GM21737 (cell line): ENCODE measurements around the gene TNNI3K.
A peak's percentile ranks its signal among the peaks of the same experiment; 100 is the strongest.
"Not testable (repeated sequence)": the region's sequence is repeated elsewhere in the genome, so short reads cannot be mapped to it uniquely, and the experiment has no call there.

Source experiments
- ATAC-seq: cut with Tn5 transposase; IDR thresholded peaks from one replicate; pipeline ENCODE4 v1.9.1; 2021; ENCODE audit warnings: mild to moderate bottlenecking, moderate library complexity; ENCODE audit not compliant: unreplicated experiment

TNNI3K gene

GRCh38 chr1:74235153-74235552 lies at the start of gene TNNI3K:
TNNI3K (plus strand) TSS chr1:74235387; CDS start chr1:74235452, 65 bp downstream.
- ATAC-seq, result no peak

- no peak for ATAC-seq
These were observed 41.3 kb upstream of the TNNI3K start for GRCh38 chr1:74193908-74194307.

- no peak for ATAC-seq
These were observed 39.8 kb upstream of the TNNI3K start for GRCh38 chr1:74195339-74195738.

- ATAC-seq, result no peak
These were observed 37.9 kb upstream of the TNNI3K start for GRCh38 chr1:74197255-74197654.

GRCh38 chr1:74197657-74198552 lies 37.3 kb upstream of the TNNI3K start, which contains the start of the genes FPGT and LRRIQ3:
FPGT (plus strand) TSS chr1:74198242; CDS start chr1:74198279, 37 bp downstream.
LRRIQ3 (minus strand) TSS chr1:74198176; CDS start chr1:74183684, 14,492 bp downstream.
- peak; percentile 96 for ATAC-seq

- ATAC-seq, result no peak
These were observed 35.7 kb upstream of the TNNI3K start for GRCh38 chr1:74199504-74199903.

- no peak for ATAC-seq
These were observed 29.9 kb upstream of the TNNI3K start for GRCh38 chr1:74205266-74205665.

- ATAC-seq, result no peak
These were observed 20.0 kb upstream of the TNNI3K start for GRCh38 chr1:74215229-74215628.

GRCh38 chr1:74222701-74223100 lies 12.5 kb upstream of the TNNI3K start:
- no peak for ATAC-seq

- ATAC-seq, result no peak
These were observed 11.7 kb upstream of the TNNI3K start for GRCh38 chr1:74223453-74223852.

- ATAC-seq, result no peak
These were observed 1.3 kb downstream of the TNNI3K start for GRCh38 chr1:74236440-74236839.

- ATAC-seq, result no peak
These were observed 1.8 kb downstream of the TNNI3K start for GRCh38 chr1:74237035-74237434.

- ATAC-seq, result no peak
These were observed 2.6 kb downstream of the TNNI3K start for GRCh38 chr1:74237787-74238186.

- ATAC-seq, result no peak
These were observed 10.1 kb downstream of the TNNI3K start for GRCh38 chr1:74245168-74245772.

- ATAC-seq, result no peak
These were observed 11.1 kb downstream of the TNNI3K start for GRCh38 chr1:74246315-74246714.

- no peak for ATAC-seq
These were observed 12.8 kb downstream of the TNNI3K start for GRCh38 chr1:74247881-74248528.

GRCh38 chr1:74253243-74253824 lies 18.1 kb downstream of the TNNI3K start:
- ATAC-seq, result not testable (repeated sequence)

GRCh38 chr1:74266001-74266400 lies 30.8 kb downstream of the TNNI3K start:
- ATAC-seq, result no peak

- ATAC-seq, result no peak
These were observed 36.3 kb downstream of the TNNI3K start for GRCh38 chr1:74271503-74271902.

GRCh38 chr1:74280642-74281396 lies 45.6 kb downstream of the TNNI3K start:
- ATAC-seq, result no peak
